GM19397 (cell line): ENCODE data around the gene TBC1D1.

Experiments used
- ATAC-seq: cut with Tn5 transposase; IDR thresholded peaks from one replicate; pipeline ENCODE4 v1.9.1; 2021; ENCODE audit warnings: mild to moderate bottlenecking, moderate library complexity; ENCODE audit not compliant: unreplicated experiment

TBC1D1 gene

DNA sequence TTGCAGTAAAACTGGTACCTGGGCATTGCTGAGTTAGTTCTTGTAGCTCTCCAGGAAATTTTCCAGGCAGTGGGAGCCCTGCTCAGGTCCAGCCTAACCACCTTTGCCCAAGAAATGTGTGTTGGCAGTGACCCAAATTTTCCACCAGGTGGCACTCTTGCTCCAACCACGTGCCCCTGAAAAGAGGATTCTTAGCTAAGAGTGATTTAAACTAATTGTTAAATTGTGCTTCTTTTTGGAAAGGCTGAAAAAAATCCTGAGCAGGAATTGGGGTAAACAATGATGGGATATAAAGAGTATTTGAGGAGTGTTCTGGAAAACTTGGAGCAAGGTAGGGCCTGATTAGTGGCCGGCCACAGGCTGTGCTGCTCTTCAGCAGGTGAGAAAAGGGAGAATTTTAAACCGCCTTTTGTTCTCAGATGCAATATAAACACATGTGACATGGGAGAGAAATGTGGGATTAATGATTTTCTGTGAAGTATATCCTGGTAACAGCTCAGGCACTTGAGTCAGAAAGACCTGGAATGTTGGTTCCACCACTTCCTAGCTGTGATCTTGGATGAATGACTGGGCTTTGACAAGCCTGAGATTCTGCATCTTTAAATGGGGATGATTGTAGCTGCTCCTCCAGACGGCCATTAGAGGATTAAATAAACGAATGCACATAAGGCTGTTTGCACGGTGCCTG, 288.9 kb downstream of the TBC1D1 start:
- no peak for ATAC-seq

DNA sequence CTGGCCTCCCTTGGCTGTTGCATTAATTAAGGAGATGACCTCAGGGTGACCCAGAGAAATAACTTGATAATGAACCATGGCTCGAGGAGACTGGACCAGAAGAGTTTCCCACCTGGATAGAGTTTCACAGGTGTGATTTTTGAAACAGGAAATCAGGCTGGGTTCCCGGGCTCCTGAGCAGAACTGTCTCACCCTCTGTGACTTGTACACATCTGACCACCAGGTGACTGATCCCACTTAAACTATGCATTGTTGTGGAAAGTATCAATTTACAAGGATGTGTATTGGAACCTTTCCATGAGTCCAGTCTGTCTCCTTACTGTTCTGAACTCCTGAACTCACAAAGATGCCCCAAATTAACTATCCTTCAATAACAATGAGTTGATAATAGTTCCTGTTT, 289.6 kb downstream of the TBC1D1 start:
- no peak for ATAC-seq

DNA sequence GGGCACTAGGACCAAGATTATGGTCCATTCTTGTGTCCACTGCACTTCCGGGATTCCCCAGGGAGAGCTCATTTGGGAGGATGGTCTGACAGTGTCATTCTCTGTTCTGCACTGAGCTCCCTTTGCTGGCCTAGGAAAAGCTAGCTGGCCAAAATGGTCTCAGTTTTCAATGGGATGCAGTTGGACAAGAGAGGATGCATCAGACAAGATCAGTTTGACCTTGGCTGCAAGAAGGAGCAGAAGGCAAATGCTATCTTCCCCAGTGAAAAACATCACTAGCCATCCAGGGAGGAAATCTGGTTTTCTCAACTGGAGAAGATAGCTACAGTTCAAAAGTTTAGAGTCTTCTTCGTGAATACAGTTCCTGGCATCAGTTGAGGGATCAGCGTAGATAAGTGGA, 290.4 kb downstream of the TBC1D1 start:
- no peak for ATAC-seq

DNA sequence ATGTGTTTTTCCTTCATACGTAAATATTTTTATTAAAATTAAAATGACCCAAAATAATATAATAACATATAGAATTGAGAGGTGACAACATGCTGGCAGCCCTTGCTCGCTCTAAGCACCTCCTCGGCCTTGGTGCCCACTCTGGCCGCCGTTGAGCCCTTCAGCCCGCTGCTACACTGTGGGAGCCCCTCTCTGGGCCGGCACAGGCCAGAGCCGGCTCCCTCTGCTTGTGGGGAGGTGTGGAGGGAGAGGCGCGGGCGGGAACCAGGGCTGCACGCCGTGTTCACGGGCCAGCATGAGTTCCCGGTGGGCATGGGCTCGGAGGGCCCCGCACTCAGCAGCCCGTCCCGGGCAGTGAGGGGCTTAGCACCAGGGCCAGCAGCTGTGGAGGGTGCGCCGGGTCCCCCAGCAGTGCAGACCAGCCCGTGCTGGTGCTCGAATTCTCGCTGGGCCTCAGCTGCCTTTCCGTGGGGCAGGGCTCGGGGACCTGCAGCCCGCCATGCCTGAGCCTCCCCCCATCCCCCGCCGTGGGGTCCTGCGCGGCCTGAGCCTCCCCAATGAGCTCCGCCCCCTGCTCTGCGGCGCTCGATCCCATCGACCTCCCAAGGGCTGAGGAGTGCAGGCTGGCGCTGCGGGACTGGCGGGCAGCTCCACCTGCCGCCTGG, 291.6 kb downstream of the TBC1D1 start:
- no peak for ATAC-seq

DNA sequence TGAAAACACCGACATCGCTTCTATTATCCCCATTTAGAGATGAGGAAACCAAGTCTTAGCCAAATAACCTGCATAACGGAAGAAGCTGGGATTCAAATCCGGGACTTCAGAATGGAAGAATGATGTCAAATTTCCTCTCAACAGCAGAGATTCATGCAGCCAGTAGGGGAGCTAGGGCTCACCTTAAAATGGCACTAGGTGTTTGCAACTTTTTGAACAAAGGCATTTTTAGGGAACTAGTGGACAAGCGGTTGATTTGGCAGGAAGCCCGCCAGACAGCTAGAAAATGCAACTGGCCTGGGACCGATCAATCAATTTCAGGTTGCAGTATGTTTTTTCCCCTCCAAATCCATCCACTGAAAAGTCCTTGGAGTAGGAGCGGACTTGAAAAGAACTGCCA, 293.5 kb downstream of the TBC1D1 start:
- ATAC-seq = no peak

DNA sequence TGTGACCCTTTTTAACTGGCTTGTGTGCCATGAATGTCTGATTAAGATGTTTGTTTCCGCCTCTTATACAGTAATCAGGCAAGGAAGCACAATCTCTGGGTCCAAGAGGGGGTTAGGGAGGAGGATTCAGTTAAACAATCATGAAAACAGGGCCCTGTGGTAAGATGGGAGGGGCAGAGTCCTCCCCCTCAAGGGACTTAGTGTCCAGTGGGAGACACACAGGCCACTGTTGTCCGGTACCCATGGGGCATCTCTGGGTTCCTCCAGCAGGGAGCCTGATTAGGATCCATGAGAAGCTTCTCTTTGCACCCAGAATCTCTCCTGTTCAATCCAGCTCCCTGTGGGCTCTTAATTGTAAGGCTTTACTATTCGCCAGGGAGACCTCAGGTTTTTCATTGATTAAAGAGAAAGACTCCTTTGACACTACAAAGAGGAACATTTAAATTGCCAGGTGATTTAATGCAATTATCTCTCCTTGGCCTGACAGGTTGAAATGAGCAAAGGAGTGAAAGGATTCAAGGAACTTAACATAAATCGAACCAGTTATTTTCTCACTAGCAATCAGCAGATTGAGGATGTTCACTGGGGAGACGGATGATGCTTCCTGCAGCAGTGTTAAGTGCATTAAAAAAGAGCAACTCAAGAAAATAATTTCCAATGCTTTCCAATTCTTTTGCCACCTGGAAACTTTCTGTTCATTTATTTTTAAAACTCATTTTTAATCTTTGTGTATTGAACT, 294.7 kb downstream of the TBC1D1 start:
- no peak for ATAC-seq

DNA sequence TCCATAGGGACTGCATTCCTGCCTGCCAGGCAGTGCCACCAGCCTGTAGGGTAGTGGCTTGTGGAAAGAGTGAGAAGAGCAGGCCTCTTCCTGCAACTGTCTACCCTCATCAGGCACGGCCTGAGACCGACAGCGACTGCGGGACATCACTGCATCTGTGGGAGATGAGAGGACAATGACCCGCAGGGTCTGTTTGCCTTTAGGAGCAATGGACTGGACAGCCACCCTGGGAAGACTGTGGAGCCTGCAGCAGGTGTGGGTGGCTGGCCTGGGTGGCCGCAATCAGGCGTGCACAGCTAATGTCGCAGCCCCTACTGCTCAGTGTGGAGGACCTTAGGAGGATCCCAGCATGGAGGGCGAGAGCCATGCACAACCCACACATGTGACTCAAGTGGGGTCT, 297.3 kb downstream of the TBC1D1 start:
- no peak for ATAC-seq

DNA sequence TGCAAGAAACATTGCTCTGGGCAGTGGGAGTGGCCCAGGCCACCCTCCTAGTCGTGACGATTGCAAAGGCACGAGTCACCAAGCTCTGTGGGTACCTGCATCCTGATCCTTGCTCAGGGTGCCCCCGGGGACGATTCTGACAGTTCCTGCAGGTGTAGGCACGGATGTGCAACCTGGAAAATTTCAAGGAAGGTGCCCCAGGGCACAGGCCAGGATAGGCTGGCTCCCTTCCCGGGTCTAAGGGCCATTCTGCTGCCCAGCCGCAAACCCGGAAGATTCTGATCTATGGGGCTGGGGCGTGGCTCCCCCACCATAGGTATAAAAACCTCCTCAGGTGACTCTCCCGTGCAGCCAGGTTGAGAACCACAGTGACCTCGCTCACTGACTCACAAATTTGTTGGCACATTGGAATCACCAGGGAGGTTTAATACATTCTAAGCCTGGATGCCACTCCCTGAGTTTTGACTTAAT, 297.8 kb downstream of the TBC1D1 start:
- ATAC-seq = no peak
